GM18508 (cell line): ENCODE data around the gene GPS1.

ENCODE experiments used
- ATAC-seq: cut with Tn5 transposase; IDR thresholded peaks from one replicate; pipeline ENCODE4 v1.9.1; 2021; ENCODE audit warnings: moderate number of reproducible peaks; ENCODE audit not compliant: insufficient read depth, unreplicated experiment

GPS1 gene

GRCh38 chr17:82051776-82052637 is at the start of gene GPS1, which contains the start of gene RFNG:
TSS of gene GPS1 (plus strand) at chr17:82051898. CDS start at chr17:82051932, 34 bp downstream.
TSS of gene RFNG (minus strand) at chr17:82051811. CDS start at chr17:82051766, 45 bp downstream.
- ATAC-seq: no peak

- ATAC-seq: no peak
Measured at GRCh38 chr17:82003411-82004381, 48.0 kb upstream of the GPS1 start.

GRCh38 chr17:82004517-82005455 is 46.9 kb upstream of the GPS1 start:
- ATAC-seq: no peak

- no peak for ATAC-seq
Measured at GRCh38 chr17:82005701-82006348, 45.9 kb upstream of the GPS1 start.

GRCh38 chr17:82006468-82007227 is 45.0 kb upstream of the GPS1 start:
- ATAC-seq: no peak

- no peak for ATAC-seq
Measured at GRCh38 chr17:82007228-82007494, 44.5 kb upstream of the GPS1 start.

GRCh38 chr17:82007495-82008257 is 44.0 kb upstream of the GPS1 start:
- no peak for ATAC-seq

- no peak for ATAC-seq
Measured at GRCh38 chr17:82008258-82008940, 43.3 kb upstream of the GPS1 start.

- no peak for ATAC-seq
Measured at GRCh38 chr17:82008941-82009405, 42.7 kb upstream of the GPS1 start.

GRCh38 chr17:82009413-82009812 is 42.3 kb upstream of the GPS1 start:
- ATAC-seq: no peak

GRCh38 chr17:82010575-82011525 is 40.8 kb upstream of the GPS1 start:
- no peak for ATAC-seq

- ATAC-seq: no peak
Measured at GRCh38 chr17:82011617-82012187, 40.0 kb upstream of the GPS1 start.

GRCh38 chr17:82012261-82012639 is 39.4 kb upstream of the GPS1 start:
- ATAC-seq: no peak

GRCh38 chr17:82012640-82013295 is 38.9 kb upstream of the GPS1 start:
- ATAC-seq: no peak

GRCh38 chr17:82013341-82013740 is 38.4 kb upstream of the GPS1 start:
- no peak for ATAC-seq
